Measurements from ENCODE around the gene LNPEP. TPM values are rescaled to one million over a fixed set of nuclear protein-coding genes. Genes with fewer than 3 reads are reported as not detected.

The LNPEP gene
- total RNA-seq, 1 donor: 36.1 TPM

- DNase-seq (ENCODE audit: low read depth in 2 of 3, low spot score in 2 of 3): no peak
Measured at GRCh38 chr5:96957254-96958049, 21.6 kb downstream of the LNPEP start.

GRCh38 chr5:96958977-96959376 is 23.1 kb downstream of the LNPEP start:
- DNase-seq (ENCODE audit: low read depth in 2 of 3, low spot score in 2 of 3): no peak

- DNase-seq (ENCODE audit: low read depth in 2 of 3, low spot score in 2 of 3): peak in 2 of 3 donors; percentile 54 to 79
Measured at GRCh38 chr5:96961053-96961452, 25.2 kb downstream of the LNPEP start.

GRCh38 chr5:96962540-96962991 is 26.7 kb downstream of the LNPEP start:
- peak in 2 of 3 donors; percentile 28 to 72 for DNase-seq (ENCODE audit: low read depth in 2 of 3, low spot score in 2 of 3)

- peak in 2 of 3 donors; percentile 54 to 79 for DNase-seq (ENCODE audit: low read depth in 2 of 3, low spot score in 2 of 3)
Measured at GRCh38 chr5:96963267-96963666, 27.4 kb downstream of the LNPEP start.

- no peak for DNase-seq (ENCODE audit: low read depth in 2 of 3, low spot score in 2 of 3)
Measured at GRCh38 chr5:96966801-96967200, 30.9 kb downstream of the LNPEP start.

- DNase-seq (ENCODE audit: low read depth in 2 of 3, low spot score in 2 of 3): no peak
Measured at GRCh38 chr5:96967400-96967799, 31.5 kb downstream of the LNPEP start.

DNA sequence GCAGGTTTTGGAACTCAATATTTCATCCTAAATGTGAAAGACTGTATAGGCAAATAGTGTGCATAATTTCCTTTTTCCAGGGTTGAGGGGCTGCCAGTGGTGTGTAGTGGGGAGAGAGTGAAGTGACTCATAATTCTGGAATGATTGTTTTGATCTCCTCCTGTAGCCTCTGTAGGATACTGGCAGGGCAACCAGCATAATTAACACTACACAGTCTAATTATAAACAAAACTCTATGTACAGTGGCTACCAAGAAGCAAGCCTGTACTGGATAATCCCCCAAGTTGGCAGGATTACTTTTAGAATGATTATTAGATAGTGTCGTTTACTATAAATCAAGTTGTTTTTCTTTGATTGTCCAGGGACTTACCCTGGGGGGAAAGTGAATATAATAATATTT is 32.2 kb downstream of the LNPEP start:
- no peak for DNase-seq (ENCODE audit: low read depth in 2 of 3, low spot score in 2 of 3)

DNA sequence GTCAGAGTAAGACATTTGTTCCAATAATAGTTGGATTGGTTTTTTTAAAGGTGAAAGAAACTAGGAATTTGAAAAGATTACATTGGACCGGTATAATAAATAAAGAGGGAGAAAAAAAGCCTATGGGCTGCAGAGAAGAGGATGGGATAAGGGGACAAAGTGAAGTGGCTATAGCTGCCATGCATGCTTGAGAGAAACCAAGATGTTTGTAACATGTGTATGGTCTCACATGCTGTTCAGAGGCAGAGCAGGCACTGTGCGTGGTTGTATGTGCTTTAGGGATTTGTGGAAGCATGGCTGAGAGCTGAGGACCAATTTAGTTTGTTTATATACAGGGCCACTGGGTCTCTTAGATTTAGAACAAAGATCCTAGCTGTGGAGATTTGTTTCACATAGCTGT is 32.7 kb downstream of the LNPEP start:
- DNase-seq (ENCODE audit: low read depth in 2 of 3, low spot score in 2 of 3): no peak

- DNase-seq (ENCODE audit: low read depth in 2 of 3, low spot score in 2 of 3): no peak
Measured at GRCh38 chr5:96969366-96969765, 33.5 kb downstream of the LNPEP start.

GRCh38 chr5:96972599-96973334 is 36.9 kb downstream of the LNPEP start:
- no peak for DNase-seq (ENCODE audit: low read depth in 2 of 3, low spot score in 2 of 3)

DNA sequence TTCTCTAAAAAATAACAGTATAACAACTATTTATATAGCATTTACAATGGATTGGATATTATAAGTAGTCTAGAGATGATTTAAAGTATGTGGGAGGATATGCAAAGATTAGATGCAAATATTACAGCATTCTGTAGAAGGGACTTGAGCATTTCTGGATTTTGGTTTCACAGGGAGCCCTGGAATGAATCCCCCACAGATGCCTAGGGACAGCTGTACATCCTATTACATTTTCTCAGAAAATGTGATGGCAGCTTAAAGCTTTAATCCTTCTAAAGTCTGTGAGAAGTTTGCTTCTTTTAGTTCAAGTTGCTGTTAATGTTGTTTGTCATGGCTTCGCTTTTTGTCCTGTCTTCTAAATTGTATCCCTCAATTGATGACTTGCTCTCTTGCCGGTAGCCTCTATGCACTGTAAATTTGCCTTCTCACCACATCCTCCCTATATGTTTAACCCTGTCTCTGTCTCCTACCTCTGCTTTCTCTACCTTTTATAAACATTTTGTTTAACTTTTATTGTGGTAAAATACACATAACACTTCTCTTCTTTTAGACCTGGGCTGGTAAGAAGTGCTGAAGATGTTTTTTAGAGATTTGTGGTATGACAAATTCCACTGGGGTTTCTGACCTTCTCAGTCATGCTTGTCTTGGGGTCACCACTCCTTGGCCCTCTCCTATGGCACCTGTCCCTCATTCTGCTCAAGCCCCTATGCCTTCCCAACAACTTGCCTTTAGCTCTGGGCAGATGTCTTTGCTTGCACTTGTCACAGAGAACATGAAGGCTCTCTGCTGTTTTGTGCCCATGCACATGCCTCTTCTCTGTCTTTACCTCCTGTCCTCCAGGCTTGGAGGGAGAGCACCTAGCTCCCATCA is 37.9 kb downstream of the LNPEP start:
- DNase-seq (ENCODE audit: low read depth in 2 of 3, low spot score in 2 of 3): no peak

- DNase-seq (ENCODE audit: low read depth in 2 of 3, low spot score in 2 of 3): no peak
Measured at GRCh38 chr5:96975656-96976055, 39.8 kb downstream of the LNPEP start.

DNA sequence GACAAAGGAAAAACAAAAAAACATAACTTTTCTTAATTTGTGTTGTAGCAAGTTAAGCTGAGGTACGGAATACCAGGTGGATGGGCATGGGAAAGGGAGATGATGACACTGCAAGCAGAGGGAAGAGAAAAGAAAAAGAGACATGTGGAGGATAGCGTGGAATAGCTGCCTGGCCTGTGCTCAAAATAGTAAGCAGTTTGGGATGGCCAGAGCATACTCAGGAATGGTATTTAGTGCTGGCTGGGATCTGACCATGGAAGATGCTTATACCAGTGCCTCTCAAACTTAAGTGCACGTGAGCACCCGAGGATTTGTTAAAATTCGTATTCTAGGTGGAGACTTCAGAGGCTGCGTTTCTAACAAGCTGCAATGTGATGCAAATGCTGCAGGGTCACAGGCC is 41.3 kb downstream of the LNPEP start:
- DNase-seq (ENCODE audit: low read depth in 2 of 3, low spot score in 2 of 3): no peak

GRCh38 chr5:96978812-96979449 is 43.1 kb downstream of the LNPEP start:
- DNase-seq (ENCODE audit: low read depth in 2 of 3, low spot score in 2 of 3): no peak

DNA sequence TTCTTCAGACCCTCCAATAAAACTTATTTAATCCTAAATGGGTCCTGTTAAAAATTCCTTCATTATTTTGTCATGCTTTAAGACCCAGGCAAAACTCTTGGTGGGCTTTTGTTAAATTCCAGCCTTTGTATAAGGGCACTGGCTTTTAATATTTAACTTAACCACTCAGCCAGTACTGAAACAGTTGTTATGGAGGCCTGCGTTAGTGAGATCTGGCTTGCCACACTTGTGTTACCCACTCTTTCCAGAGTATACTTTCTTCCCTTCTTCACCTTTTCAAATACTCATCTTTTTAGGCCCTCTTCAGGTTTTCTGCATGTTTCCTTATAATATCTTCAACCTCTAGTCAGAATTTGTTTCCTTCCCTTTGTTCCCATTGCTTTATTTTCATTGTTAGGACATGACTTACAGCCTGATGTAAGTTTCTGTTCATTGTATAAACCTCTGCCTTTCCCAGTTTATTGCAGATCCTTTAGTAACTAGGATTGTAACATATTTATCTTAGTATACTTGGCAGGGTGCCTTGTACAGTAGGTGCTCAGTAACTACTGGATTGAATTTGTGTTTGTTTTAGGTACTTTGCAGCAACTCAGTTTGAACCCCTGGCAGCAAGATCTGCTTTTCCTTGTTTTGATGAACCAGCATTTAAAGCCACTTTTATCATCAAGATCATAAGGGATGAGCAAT is 48.8 kb downstream of the LNPEP start:
- no peak for DNase-seq (ENCODE audit: low read depth in 2 of 3, low spot score in 2 of 3)

GRCh38 chr5:96986450-96986849 is 50.6 kb downstream of the LNPEP start:
- no peak for DNase-seq (ENCODE audit: low read depth in 2 of 3, low spot score in 2 of 3)

- no peak for DNase-seq (ENCODE audit: low read depth in 2 of 3, low spot score in 2 of 3)
Measured at GRCh38 chr5:96990102-96990501, 54.2 kb downstream of the LNPEP start.

- DNase-seq (ENCODE audit: low read depth in 2 of 3, low spot score in 2 of 3): no peak
Measured at GRCh38 chr5:96991708-96992107, 55.8 kb downstream of the LNPEP start.

DNA sequence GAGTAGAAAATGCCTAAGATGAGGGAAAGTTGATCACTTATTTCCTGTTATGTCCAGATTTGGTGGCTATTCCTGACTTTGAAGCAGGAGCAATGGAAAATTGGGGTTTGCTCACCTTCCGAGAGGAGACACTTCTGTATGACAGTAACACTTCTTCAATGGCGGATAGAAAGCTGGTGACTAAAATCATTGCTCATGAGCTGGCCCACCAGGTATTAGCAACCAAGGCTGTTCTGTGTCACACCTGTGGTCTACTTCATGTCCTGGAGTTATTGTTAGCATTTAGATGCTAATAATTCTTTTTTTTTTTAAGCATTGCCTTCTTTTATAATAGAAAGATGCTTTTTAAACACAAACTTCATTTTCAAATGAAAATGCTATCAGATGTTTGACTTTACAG is 57.9 kb downstream of the LNPEP start:
- DNase-seq (ENCODE audit: low read depth in 2 of 3, low spot score in 2 of 3): no peak

Data from hematopoietic multipotent progenitor cell (in vitro differentiated cells).